ENCODE data around the gene ANKRD44.

DNA sequence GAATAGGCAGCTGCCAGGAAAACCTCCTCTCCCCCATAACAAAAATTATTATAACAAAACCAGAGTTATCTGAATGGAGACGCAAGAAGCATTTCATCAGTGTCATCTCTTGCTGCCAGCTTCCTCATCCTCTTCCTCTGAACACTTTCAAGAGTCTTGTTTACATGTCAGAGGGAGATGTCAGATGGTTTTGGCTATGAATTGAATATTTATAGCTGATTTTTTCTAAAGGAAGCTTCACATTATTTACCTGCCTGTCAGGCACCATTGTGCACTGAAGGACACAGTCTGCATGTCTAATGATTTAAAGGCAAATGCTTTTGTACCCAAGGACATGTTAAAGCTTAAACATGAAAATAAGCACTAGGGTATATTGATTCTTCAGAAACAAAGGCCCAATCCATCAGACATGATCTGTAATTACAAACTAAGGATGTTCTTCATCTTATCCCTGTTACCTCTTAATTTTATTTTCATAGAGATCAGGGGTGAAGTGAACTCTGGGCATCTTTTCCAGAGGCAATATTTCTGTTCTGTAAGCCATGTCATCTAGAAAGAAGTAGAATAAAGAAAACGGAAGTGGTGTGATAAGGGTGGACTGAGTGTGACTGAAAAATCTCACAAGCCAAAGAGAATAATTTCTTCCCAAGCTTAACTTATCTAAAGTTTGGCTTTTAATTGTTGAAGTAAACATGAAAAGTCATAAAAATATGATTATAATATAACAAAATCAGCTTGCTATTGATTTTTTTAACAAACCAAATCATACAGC, 168.7 kb downstream of the ANKRD44 start:
- TF ChIP-seq POLR2A (IDR thresholded peaks at IDR 0.05; ENCODE audit: low read length) = no peak
- no peak for TF ChIP-seq CTCF (IDR thresholded peaks at IDR 0.05)
- no peak for TF ChIP-seq BHLHE40 (IDR thresholded peaks at IDR 0.05; ENCODE audit: low read depth, low read length)
- no peak for TF ChIP-seq RAD21 (conservative IDR thresholded peaks at IDR 0.05 in 1 of 2, IDR thresholded peaks at IDR 0.05 in 1 of 2)

All from A549 (cell line).